CD8-positive, alpha-beta memory T cell (primary cell): ENCODE results near the gene RBAK. TPM values are rescaled to one million over a fixed set of nuclear protein-coding genes. Genes with fewer than 3 reads are reported as not detected.
A peak's percentile ranks its signal among the peaks of the same experiment; 100 is the strongest.
"Not testable (repeated sequence)": the region's sequence is repeated elsewhere in the genome, so short reads cannot be mapped to it uniquely, and the experiment has no call there.

Experiments
- CTCF ChIA-PET: fragments of 350-600 bp; sonication (Branson Sonifier 250); formaldehyde crosslinking; loops from one replicate; lab custom pipeline; 2021; ENCODE audit warnings: antibody characterized with exemption; lab: Charles Lee
- POLR2A ChIA-PET: fragments of 350-600 bp; sonication (Branson Sonifier 250); formaldehyde crosslinking; loops from one replicate; lab custom pipeline; 2021; ENCODE audit warnings: antibody characterized with exemption; lab: Charles Lee
- DNase-seq, 5 donors: peaks; one replicate each; pipeline versions ENCODE4 v3.0.0 to v3.0.0-alpha.2; 2020 to 2022; ENCODE audit warnings: mixed read lengths in 1 of 5
- H3K27ac ChIP-seq: one replicate; pipeline ENCODE4 v1.7.0; 2013; ENCODE audit warnings: low read depth, mild to moderate bottlenecking, low read length, moderate library complexity
- H3K27me3 ChIP-seq: 2 replicates; pipeline ENCODE4 v1.7.0; 2013; ENCODE audit warnings: low read length, mild to moderate bottlenecking; ENCODE audit not compliant: insufficient read depth, poor library complexity, severe bottlenecking
- H3K36me3 ChIP-seq: 2 replicates; pipeline ENCODE4 v1.7.0; 2013; ENCODE audit warnings: mild to moderate bottlenecking, low read length, moderate library complexity; ENCODE audit not compliant: insufficient read depth
- H3K4me1 ChIP-seq: 2 replicates; pipeline ENCODE4 v1.7.0; 2013; ENCODE audit warnings: mild to moderate bottlenecking, low read length, moderate library complexity; ENCODE audit not compliant: insufficient read depth
- H3K4me3 ChIP-seq: 2 replicates; pipeline ENCODE4 v1.7.0; 2013; ENCODE audit warnings: mild to moderate bottlenecking, low read length
- H3K9me3 ChIP-seq: 2 replicates; pipeline ENCODE4 v1.7.0; 2013; ENCODE audit warnings: mild to moderate bottlenecking, low read length
- H3K27ac Mint-ChIP-seq, 8 donors: one replicate each; pipeline ENCODE4 v1.8.0; 2020 to 2021; ENCODE audit warnings: mixed read lengths in 8 of 8, mild to moderate bottlenecking in 6 of 8, inconsistent platforms in 3 of 8, moderate library complexity in 3 of 8
- H3K27me3 Mint-ChIP-seq, 2 donors: one replicate each; pipeline ENCODE4 v1.8.0; 2020 to 2021; ENCODE audit warnings: mixed read lengths in 2 of 2, mild to moderate bottlenecking in 1 of 2, moderate library complexity in 1 of 2
- H3K36me3 Mint-ChIP-seq, 3 donors: one replicate each; pipeline ENCODE4 v1.8.0; 2020 to 2021; ENCODE audit warnings: mixed read lengths in 3 of 3, inconsistent platforms in 1 of 3, mild to moderate bottlenecking in 1 of 3
- H3K4me1 Mint-ChIP-seq, 3 donors: one replicate each; pipeline ENCODE4 v1.8.0; 2020 to 2021; ENCODE audit warnings: mixed read lengths in 3 of 3, inconsistent platforms in 1 of 3, mild to moderate bottlenecking in 1 of 3
- H3K4me3 Mint-ChIP-seq, 7 donors: one replicate each; pipeline ENCODE4 v1.8.0; 2020 to 2021; ENCODE audit warnings: mixed read lengths in 7 of 7, mild to moderate bottlenecking in 6 of 7, moderate library complexity in 4 of 7, inconsistent platforms in 2 of 7
- H3K9me3 Mint-ChIP-seq, 5 donors: one replicate each; pipeline ENCODE4 v1.8.0; 2020 to 2022; ENCODE audit warnings: mixed read lengths in 5 of 5, mild to moderate bottlenecking in 3 of 5, moderate library complexity in 2 of 5, inconsistent platforms in 1 of 5
- polyA plus RNA-seq: library from polyadenylated mRNA; unstranded; fragments of 300-500 nt; fragmentation: Illumina TruSeq; gene quantifications from one replicate; pipeline ENCODE4 v1.2.3, GENCODE V29; 2021
- total RNA-seq, 2 experiments: library from RNA; stranded (reverse); gene quantifications; one replicate each; pipeline ENCODE4 v1.2.3, GENCODE V29; 2021

RBAK gene
- total and polyA plus RNA-seq, 3 experiments from 2014 or later, result 4.2 to 9.6 (median 9.3) TPM

DNA sequence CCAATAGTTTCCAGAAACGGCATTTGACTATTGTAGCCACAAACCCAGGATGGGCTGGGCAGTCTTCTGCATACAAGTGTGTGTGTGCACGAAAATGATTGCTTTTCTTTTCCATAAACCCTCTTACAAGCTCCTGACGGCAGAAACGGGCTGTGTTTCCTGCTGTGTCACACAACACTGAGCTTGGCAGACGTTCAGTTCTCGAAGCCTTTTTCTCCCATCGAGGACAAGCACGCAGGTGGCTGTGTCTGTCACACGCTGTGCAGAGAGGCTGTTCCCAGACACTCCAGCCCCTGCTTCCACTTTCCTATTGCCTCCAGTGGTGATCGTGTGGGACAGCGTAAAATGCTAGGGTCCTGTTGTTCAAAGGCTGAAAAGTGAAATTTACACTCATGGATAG, 32.1 kb downstream of the RBAK start:
- Mint-ChIP-seq H3K9me3 (peaks cover 0 to 8% (median 5%) of the 10 kb centered on the region in 5 donors), H3K27ac (no peak overlapping the region), H3K27me3 (peaks cover 9 to 12% of the 10 kb centered on the region in 2 donors), H3K36me3 (no peaks in the 10 kb centered on the region), H3K4me3 (peak overlapping the region in 1 of 7 donors; percentile 21), H3K4me1 (peaks cover 4 to 6% (median 6%) of the 10 kb centered on the region in 3 donors)
- Histone ChIP-seq H3K4me1 (no peaks in the 10 kb centered on the region), H3K9me3 (no peaks in the 10 kb centered on the region), H3K36me3 (no peaks in the 10 kb centered on the region), H3K27me3 (no peaks in the 10 kb centered on the region), H3K27ac (no peak overlapping the region), H3K4me3 (no peak overlapping the region)
- no peak for DNase-seq
- ChIA-PET POLR2A (no interaction called here), CTCF (no interaction called here)

- H3K27ac Mint-ChIP-seq, result no peak overlapping the region
- peaks cover 0 to 6% (median 3%) of the 10 kb centered on the region in 3 donors for H3K4me1 Mint-ChIP-seq
- H3K4me3 Mint-ChIP-seq, result no peak overlapping the region
- H3K36me3 Mint-ChIP-seq, result no peaks in the 10 kb centered on the region
- no peak for DNase-seq
- no peaks in the 10 kb centered on the region for H3K4me1 ChIP-seq
- no peak overlapping the region for H3K27ac ChIP-seq
- H3K9me3 Mint-ChIP-seq, result no peaks in the 10 kb centered on the region
- no peak overlapping the region for H3K4me3 ChIP-seq
- CTCF ChIA-PET, result interaction anchor here (5.0 to 5.3 kb wide), 2 partner anchors 253 to 285 kb away, joined by 27 to 42 read pairs; no protein-coding TSS in a partner anchor
- POLR2A ChIA-PET, result no interaction called here
- no peaks in the 10 kb centered on the region for H3K9me3 ChIP-seq
- no peaks in the 10 kb centered on the region for H3K36me3 ChIP-seq
- H3K27me3 ChIP-seq, result no peaks in the 10 kb centered on the region
- peaks cover 3 to 11% of the 10 kb centered on the region in 2 donors for H3K27me3 Mint-ChIP-seq
These were observed 37.1 kb downstream of the RBAK start for GRCh38 chr7:5082806-5083205.

DNA sequence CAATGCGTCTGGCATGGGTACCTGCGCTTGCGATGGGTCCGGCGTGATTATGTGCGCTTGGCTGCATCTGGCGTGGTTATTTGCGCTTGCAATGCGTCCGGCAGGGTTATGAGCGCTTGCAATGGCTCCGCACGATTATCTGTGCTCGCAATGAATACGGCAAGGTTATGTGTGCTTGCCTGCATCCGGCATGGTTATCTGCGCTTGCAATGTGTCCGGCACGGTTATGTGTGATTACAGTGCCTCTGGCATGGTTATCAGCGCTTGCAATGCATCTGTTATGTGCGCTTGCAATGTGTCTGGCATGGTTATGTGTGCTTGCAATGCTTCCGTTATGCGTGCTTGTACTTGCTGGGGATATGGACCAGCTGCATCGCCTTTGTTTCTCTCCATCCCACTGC, 37.7 kb downstream of the RBAK start:
- Mint-ChIP-seq H3K27ac (no peak overlapping the region), H3K4me3 (peak overlapping the region in 1 of 7 donors; percentile 59), H3K36me3 (no peaks in the 10 kb centered on the region), H3K4me1 (peaks cover 0 to 4% (median 2%) of the 10 kb centered on the region in 3 donors), H3K9me3 (no peaks in the 10 kb centered on the region), H3K27me3 (peaks cover 0 to 11% of the 10 kb centered on the region in 2 donors)
- POLR2A ChIA-PET, result no interaction called here
- CTCF ChIA-PET, result interaction anchor here (5.0 to 5.3 kb wide), 3 partner anchors 110 to 285 kb away, joined by 27 to 51 read pairs (median 42); no protein-coding TSS in a partner anchor
- Histone ChIP-seq H3K4me1 (no peaks in the 10 kb centered on the region), H3K4me3 (no peak overlapping the region), H3K27ac (no peak overlapping the region), H3K36me3 (no peaks in the 10 kb centered on the region), H3K9me3 (no peaks in the 10 kb centered on the region), H3K27me3 (no peaks in the 10 kb centered on the region)
- no peak for DNase-seq

DNA sequence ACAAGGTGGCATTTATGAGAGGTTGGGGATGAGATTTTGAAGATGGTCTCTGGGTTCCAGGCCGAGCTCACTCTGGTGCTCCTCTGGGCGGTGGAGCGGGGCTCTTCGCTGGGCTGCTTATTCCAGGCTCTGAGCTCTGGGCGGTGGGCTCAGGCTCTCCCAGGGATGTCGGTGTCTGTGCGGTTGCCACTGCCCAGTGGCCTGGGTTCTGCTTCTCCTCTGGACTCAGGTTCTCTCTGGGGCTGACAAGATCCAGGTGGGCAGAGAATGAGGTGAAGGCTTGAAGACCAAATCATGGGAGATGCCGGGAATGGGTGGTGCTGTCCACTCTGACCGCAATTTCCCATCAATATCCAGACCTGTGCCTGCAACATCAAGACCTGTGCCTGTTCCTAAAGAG, 40.6 kb downstream of the RBAK start:
- H3K27ac ChIP-seq, result no peak overlapping the region
- H3K36me3 ChIP-seq, result no peaks in the 10 kb centered on the region
- DNase-seq, result no peak
- no peaks in the 10 kb centered on the region for H3K36me3 Mint-ChIP-seq
- H3K4me3 Mint-ChIP-seq, result peak overlapping the region in 1 of 7 donors; percentile 40
- no peaks in the 10 kb centered on the region for H3K9me3 ChIP-seq
- no peak overlapping the region for H3K27ac Mint-ChIP-seq
- POLR2A ChIA-PET, result no interaction called here
- CTCF ChIA-PET, result interaction anchor here (0.7 to 5.3 kb wide), 11 partner anchors 8 to 474 kb away, joined by 3 to 51 read pairs (median 6); partner anchors contain the start of gene AP5Z1
- H3K27me3 ChIP-seq, result no peaks in the 10 kb centered on the region
- H3K27me3 Mint-ChIP-seq, result peaks cover 3 to 6% of the 10 kb centered on the region in 2 donors
- no peaks in the 10 kb centered on the region for H3K4me1 ChIP-seq
- H3K4me3 ChIP-seq, result no peak overlapping the region
- H3K4me1 Mint-ChIP-seq, result peaks cover 0 to 4% (median 2%) of the 10 kb centered on the region in 3 donors
- no peaks in the 10 kb centered on the region for H3K9me3 Mint-ChIP-seq

GRCh38 chr7:5088228-5088833, 42.7 kb downstream of the RBAK start:
- CTCF ChIA-PET, result interaction anchor here (0.9 to 5.2 kb wide), 6 partner anchors 19 to 291 kb away, joined by 3 to 51 read pairs (median 4); no protein-coding TSS in a partner anchor
- H3K4me1 ChIP-seq, H3K9me3 ChIP-seq, H3K9me3 Mint-ChIP-seq, H3K27me3 ChIP-seq, H3K27ac ChIP-seq, H3K4me3 ChIP-seq, DNase-seq, H3K27me3 Mint-ChIP-seq, H3K36me3 Mint-ChIP-seq, H3K27ac Mint-ChIP-seq, POLR2A ChIA-PET, H3K36me3 ChIP-seq, H3K4me1 Mint-ChIP-seq, H3K4me3 Mint-ChIP-seq: not testable (repeated sequence)

- Mint-ChIP-seq H3K27me3 (peaks cover 3 to 6% of the 10 kb centered on the region in 2 donors), H3K9me3 (peaks cover 6 to 11% (median 8%) of the 10 kb centered on the region in 5 donors), H3K4me3 (no peak overlapping the region), H3K27ac (peak overlapping the region in 2 of 8 donors; percentile 8 to 35), H3K36me3 (peaks cover 0 to 7% (median 1%) of the 10 kb centered on the region in 3 donors), H3K4me1 (peaks cover 0 to 4% (median 2%) of the 10 kb centered on the region in 3 donors)
- Histone ChIP-seq H3K4me1 (no peaks in the 10 kb centered on the region), H3K9me3 (peaks cover 2% of the 10 kb centered on the region), H3K27ac (no peak overlapping the region), H3K27me3 (no peaks in the 10 kb centered on the region), H3K36me3 (no peaks in the 10 kb centered on the region), H3K4me3 (no peak overlapping the region)
- ChIA-PET CTCF (interaction anchor here (0.9 to 1.3 kb wide), 4 partner anchors 18 to 292 kb away, joined by 3 to 6 read pairs (median 3); no protein-coding TSS in a partner anchor), POLR2A (no interaction called here)
- DNase-seq, result no peak
These were observed 43.2 kb downstream of the RBAK start for GRCh38 chr7:5088906-5089305.

GRCh38 chr7:5093948-5094347, 48.3 kb downstream of the RBAK start:
- Histone ChIP-seq H3K36me3 (no peaks in the 10 kb centered on the region), H3K9me3 (peaks cover 12% of the 10 kb centered on the region), H3K27ac (no peak overlapping the region), H3K27me3 (no peaks in the 10 kb centered on the region), H3K4me3 (no peak overlapping the region), H3K4me1 (no peaks in the 10 kb centered on the region)
- Mint-ChIP-seq H3K4me3 (no peak overlapping the region), H3K27ac (no peak overlapping the region), H3K36me3 (peaks cover 0 to 20% (median 2%) of the 10 kb centered on the region in 3 donors), H3K27me3 (peaks cover 0 to 3% of the 10 kb centered on the region in 2 donors), H3K9me3 (peaks cover 13 to 34% (median 27%) of the 10 kb centered on the region in 5 donors), H3K4me1 (peaks cover 0 to 5% (median 0%) of the 10 kb centered on the region in 3 donors)
- POLR2A ChIA-PET, result no interaction called here
- CTCF ChIA-PET, result interaction anchor here (1.5 to 2.5 kb wide), 2 partner anchors 9 to 120 kb away, joined by 8 to 9 read pairs; no protein-coding TSS in a partner anchor
- DNase-seq, result no peak

GRCh38 chr7:5094641-5095040, 49.0 kb downstream of the RBAK start:
- ChIA-PET CTCF (interaction anchor here (1.1 to 2.5 kb wide), 2 partner anchors 10 to 121 kb away, joined by 4 to 8 read pairs; no protein-coding TSS in a partner anchor), POLR2A (no interaction called here)
- peaks cover 0 to 2% of the 10 kb centered on the region in 2 donors for H3K27me3 Mint-ChIP-seq

More at GRCh38 chr7:5094641-5095040, 49.0 kb downstream of the RBAK start:
- H3K9me3 ChIP-seq, result peaks cover 15% of the 10 kb centered on the region
- Mint-ChIP-seq H3K27ac (no peak overlapping the region), H3K9me3 (peaks cover 13 to 37% (median 27%) of the 10 kb centered on the region in 5 donors), H3K4me3 (no peak overlapping the region), H3K4me1 (peaks cover 0 to 5% (median 0%) of the 10 kb centered on the region in 3 donors), H3K36me3 (peaks cover 0 to 27% (median 2%) of the 10 kb centered on the region in 3 donors)
- DNase-seq, result no peak
- no peaks in the 10 kb centered on the region for H3K36me3 ChIP-seq
- no peaks in the 10 kb centered on the region for H3K27me3 ChIP-seq
- H3K27ac ChIP-seq, result no peak overlapping the region
- H3K4me3 ChIP-seq, result no peak overlapping the region
- no peaks in the 10 kb centered on the region for H3K4me1 ChIP-seq
